ENCODE results near the gene JADE2.

Gene JADE2

DNA sequence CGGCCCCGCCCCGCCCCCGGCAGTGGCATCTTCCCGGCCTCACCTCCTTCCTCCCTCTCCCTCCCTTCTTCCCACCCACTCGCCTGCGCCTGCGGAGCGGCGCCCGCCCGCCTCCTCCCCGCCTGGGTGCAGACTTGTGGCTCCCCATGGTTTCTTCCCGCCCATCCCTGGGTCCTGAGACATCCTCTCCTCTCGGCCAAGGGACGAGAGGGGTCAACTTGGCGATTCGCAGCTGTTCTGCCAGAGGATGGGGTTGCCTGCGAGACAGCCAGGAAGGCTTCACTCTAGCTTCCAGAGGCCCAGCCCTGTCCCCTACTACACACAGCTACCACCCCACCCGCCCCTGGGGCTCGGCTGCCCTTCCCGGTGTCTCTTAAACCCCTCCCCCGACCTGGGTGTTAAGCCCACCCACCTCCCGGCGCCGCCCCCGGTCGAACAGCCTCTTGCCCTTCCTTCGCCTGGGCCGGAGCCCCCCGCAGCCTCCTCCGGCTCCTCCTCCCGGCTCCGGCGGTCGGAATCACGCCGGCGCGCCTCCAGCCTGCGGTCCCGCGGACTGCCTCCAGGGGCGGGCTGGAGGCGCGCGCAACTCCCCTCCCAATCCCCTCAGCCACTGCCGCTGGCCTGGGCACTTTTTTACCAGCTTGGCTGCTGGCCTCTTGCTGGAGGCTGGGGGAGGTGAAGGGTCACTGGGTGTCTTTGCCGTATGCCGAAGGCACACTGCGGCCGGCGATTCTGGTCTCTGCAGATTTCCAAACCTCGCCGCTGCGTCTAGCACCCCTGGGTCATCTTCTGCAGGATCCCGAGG lies 1.9 kb downstream of the JADE2 start:
- peak; percentile 80 for DNase-seq (ENCODE audit: extremely low spot score)
- ChIA-PET CTCF (interaction anchor here (0.7 to 1.3 kb wide), 5 partner anchors 9 to 54 kb away, joined by 3 to 4 read pairs (median 3); no protein-coding TSS in a partner anchor), POLR2A (interaction anchor here (0.8 to 4.8 kb wide), 5 partner anchors 8 to 155 kb away, joined by 3 to 23 read pairs (median 12); partner anchors contain the start of genes CDKN2AIPNL and UBE2B)
- TF ChIP-seq FOXM1 (IDR thresholded peaks at IDR 0.05; ENCODE audit: borderline replicate concordance): no peak
- TF ChIP-seq ARNT (IDR thresholded peaks at IDR 0.05): no peak
- TF ChIP-seq SP1 (IDR thresholded peaks at IDR 0.05): no peak
- TF ChIP-seq, protein P1, sequence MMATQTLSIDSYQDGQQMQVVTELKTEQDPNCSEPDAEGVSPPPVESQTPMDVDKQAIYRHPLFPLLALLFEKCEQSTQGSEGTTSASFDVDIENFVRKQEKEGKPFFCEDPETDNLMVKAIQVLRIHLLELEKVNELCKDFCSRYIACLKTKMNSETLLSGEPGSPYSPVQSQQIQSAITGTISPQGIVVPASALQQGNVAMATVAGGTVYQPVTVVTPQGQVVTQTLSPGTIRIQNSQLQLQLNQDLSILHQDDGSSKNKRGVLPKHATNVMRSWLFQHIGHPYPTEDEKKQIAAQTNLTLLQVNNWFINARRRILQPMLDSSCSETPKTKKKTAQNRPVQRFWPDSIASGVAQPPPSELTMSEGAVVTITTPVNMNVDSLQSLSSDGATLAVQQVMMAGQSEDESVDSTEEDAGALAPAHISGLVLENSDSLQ (IDR thresholded peaks at IDR 0.05): no peak
- TF ChIP-seq FOXA1 (IDR thresholded peaks at IDR 0.05): no peak
- no peak for TF ChIP-seq NFRKB (IDR thresholded peaks at IDR 0.05)

DNA sequence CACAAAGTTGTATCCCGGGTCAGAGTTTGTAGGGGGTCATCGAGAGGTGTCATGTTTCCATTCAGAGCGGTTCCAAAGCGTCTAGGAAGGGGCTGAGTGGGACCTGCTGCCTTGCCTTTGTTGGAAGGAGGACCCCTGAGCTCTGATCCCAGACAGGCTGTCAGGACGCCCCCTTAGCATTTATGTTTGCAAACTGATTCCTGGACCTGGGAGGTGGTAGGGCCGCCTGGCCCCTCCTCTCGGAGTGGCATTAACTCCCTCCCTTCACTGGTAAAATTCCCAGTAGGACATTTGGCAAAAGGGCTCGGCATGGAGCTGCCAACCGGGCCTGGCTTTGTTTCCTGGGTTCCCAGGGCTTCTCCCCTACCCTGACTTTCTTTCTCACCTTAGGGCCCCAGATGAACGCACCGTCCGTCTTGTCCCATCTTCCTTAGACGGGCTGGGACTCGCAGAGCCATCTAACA lies 2.5 kb downstream of the JADE2 start:
- CTCF ChIA-PET: interaction anchor here (1.0 to 1.3 kb wide), 4 partner anchors 8 to 17 kb away, joined by 3 to 4 read pairs (median 3); no protein-coding TSS in a partner anchor
- no peak for TF ChIP-seq NFRKB (IDR thresholded peaks at IDR 0.05)
- TF ChIP-seq TARDBP (IDR thresholded peaks at IDR 0.05): no peak
- TF ChIP-seq, protein P1 (IDR thresholded peaks at IDR 0.05): no peak
- no peak for TF ChIP-seq BHLHE40 (IDR thresholded peaks at IDR 0.05; ENCODE audit: borderline replicate concordance)
- TF ChIP-seq CTBP1 (IDR thresholded peaks at IDR 0.05; ENCODE audit: borderline replicate concordance): no peak
- TF ChIP-seq FOXA1 (IDR thresholded peaks at IDR 0.05): no peak
- TF ChIP-seq ZNF384 (IDR thresholded peaks at IDR 0.05): no peak
- TF ChIP-seq ARNT (IDR thresholded peaks at IDR 0.05): no peak
- TF ChIP-seq LEF1 (IDR thresholded peaks at IDR 0.05; ENCODE audit: borderline replicate concordance): no peak
- TF ChIP-seq SP1 (IDR thresholded peaks at IDR 0.05): no peak
- TF ChIP-seq HDGF (IDR thresholded peaks at IDR 0.05; ENCODE audit: borderline replicate concordance): no peak
- no peak for TF ChIP-seq SUZ12 (IDR thresholded peaks at IDR 0.05)
- TF ChIP-seq ELF4 (IDR thresholded peaks at IDR 0.05): no peak
- no peak for TF ChIP-seq L3MBTL2 (conservative IDR thresholded peaks at IDR 0.05)
- no peak for TF ChIP-seq FOXM1 (IDR thresholded peaks at IDR 0.05; ENCODE audit: borderline replicate concordance)
- no peak for TF ChIP-seq FOXK2 (IDR thresholded peaks at IDR 0.05)
- POLR2A ChIA-PET: interaction anchor here (1.4 to 3.9 kb wide), 3 partner anchors 62 to 156 kb away, joined by 3 to 18 read pairs (median 12); partner anchors contain the start of gene UBE2B

DNA sequence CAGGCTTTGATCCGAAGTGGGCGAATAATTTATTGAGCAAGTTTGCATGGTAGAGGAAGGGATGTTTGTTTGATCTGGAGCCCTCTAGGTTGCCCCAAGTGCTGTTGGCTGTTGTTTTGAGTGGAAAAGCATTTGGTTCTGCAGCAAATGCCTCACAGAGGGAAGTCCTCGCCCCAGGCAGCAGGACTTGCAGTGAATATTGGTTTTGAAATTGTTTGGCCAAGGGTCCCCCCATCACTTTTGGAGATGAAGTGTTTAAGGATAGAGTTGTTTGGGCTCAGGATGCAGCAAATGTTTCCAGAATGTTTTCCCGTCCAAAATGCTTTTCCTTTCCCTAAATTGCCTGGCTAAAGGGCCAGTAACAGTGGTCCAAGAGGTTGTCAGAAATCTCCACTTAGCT lies 3.1 kb downstream of the JADE2 start:
- TF ChIP-seq NFRKB (IDR thresholded peaks at IDR 0.05): no peak
- TF ChIP-seq, protein P1 (IDR thresholded peaks at IDR 0.05): no peak
- TF ChIP-seq FOXK2 (IDR thresholded peaks at IDR 0.05): no peak
- no peak for TF ChIP-seq ELF4 (IDR thresholded peaks at IDR 0.05)
- no peak for TF ChIP-seq CTBP1 (IDR thresholded peaks at IDR 0.05; ENCODE audit: borderline replicate concordance)
- TF ChIP-seq L3MBTL2 (conservative IDR thresholded peaks at IDR 0.05): no peak
- no peak for TF ChIP-seq FOXM1 (IDR thresholded peaks at IDR 0.05; ENCODE audit: borderline replicate concordance)
- no peak for TF ChIP-seq ARNT (IDR thresholded peaks at IDR 0.05)
- TF ChIP-seq SUZ12 (IDR thresholded peaks at IDR 0.05): no peak
- no peak for TF ChIP-seq TARDBP (IDR thresholded peaks at IDR 0.05)
- TF ChIP-seq LEF1 (IDR thresholded peaks at IDR 0.05; ENCODE audit: borderline replicate concordance): no peak
- no peak for TF ChIP-seq HDGF (IDR thresholded peaks at IDR 0.05; ENCODE audit: borderline replicate concordance)
- TF ChIP-seq FOXA1 (IDR thresholded peaks at IDR 0.05): no peak
- no peak for TF ChIP-seq ZNF384 (IDR thresholded peaks at IDR 0.05)
- TF ChIP-seq SP1 (IDR thresholded peaks at IDR 0.05): no peak
- no peak for TF ChIP-seq BHLHE40 (IDR thresholded peaks at IDR 0.05; ENCODE audit: borderline replicate concordance)
- ChIA-PET POLR2A (interaction anchor here (1.4 to 3.9 kb wide), 2 partner anchors 62 to 157 kb away, joined by 3 to 18 read pairs; partner anchors contain the start of gene UBE2B), CTCF (interaction anchor here (1.0 kb wide), 1 partner anchor 8 kb away, joined by 3 read pairs; no protein-coding TSS in a partner anchor)
- no peak for DNase-seq (ENCODE audit: extremely low spot score)

More for the DNA sequence above, 2.5 kb downstream of the JADE2 start:
- DNase-seq (ENCODE audit: extremely low spot score): no peak

DNA sequence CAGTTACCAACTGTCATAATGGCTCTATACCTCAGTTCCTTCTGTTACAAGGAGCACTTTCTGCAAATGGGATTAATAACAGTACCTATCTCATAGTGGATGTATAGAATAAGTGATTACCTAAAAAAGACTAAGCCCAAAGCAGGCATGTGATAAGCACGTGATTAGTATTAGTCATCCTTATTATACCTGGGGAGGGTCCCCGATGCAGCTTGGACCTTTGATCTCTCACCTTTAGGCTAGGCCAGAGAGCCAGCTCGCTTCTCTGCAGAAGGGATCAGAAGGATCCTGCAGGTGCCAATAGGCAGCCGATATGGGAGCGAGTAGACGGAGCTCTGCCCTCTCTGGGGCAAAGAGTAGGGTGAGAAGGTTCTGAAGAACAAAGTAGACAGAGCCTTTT lies 4.0 kb downstream of the JADE2 start:
- POLR2A ChIA-PET: interaction anchor here (1.4 kb wide), 1 partner anchor 158 kb away, joined by 3 read pairs; the partner anchor contains the start of gene UBE2B
- TF ChIP-seq BHLHE40 (IDR thresholded peaks at IDR 0.05; ENCODE audit: borderline replicate concordance): no peak
- TF ChIP-seq FOXA1 (IDR thresholded peaks at IDR 0.05): no peak
- no peak for TF ChIP-seq NFRKB (IDR thresholded peaks at IDR 0.05)
- TF ChIP-seq ELF4 (IDR thresholded peaks at IDR 0.05): no peak
- TF ChIP-seq SUZ12 (IDR thresholded peaks at IDR 0.05): no peak
- no peak for TF ChIP-seq CTBP1 (IDR thresholded peaks at IDR 0.05; ENCODE audit: borderline replicate concordance)
- TF ChIP-seq HDGF (IDR thresholded peaks at IDR 0.05; ENCODE audit: borderline replicate concordance): no peak
- TF ChIP-seq FOXK2 (IDR thresholded peaks at IDR 0.05): no peak
- no peak for TF ChIP-seq TARDBP (IDR thresholded peaks at IDR 0.05)
- TF ChIP-seq FOXM1 (IDR thresholded peaks at IDR 0.05; ENCODE audit: borderline replicate concordance): no peak
- TF ChIP-seq, protein P1 (IDR thresholded peaks at IDR 0.05): no peak
- DNase-seq (ENCODE audit: extremely low spot score): no peak
- CTCF ChIA-PET: no interaction called here

All from HEK293T (cell line).